Measurements from ENCODE around the gene SSNA1. TPM values are rescaled to one million over a fixed set of nuclear protein-coding genes. Genes with fewer than 3 reads are reported as not detected.

SSNA1 gene
- total and polyA plus RNA-seq, 4 experiments from 2014 or later, result 48.6 to 161 (median 83.1) TPM

DNA sequence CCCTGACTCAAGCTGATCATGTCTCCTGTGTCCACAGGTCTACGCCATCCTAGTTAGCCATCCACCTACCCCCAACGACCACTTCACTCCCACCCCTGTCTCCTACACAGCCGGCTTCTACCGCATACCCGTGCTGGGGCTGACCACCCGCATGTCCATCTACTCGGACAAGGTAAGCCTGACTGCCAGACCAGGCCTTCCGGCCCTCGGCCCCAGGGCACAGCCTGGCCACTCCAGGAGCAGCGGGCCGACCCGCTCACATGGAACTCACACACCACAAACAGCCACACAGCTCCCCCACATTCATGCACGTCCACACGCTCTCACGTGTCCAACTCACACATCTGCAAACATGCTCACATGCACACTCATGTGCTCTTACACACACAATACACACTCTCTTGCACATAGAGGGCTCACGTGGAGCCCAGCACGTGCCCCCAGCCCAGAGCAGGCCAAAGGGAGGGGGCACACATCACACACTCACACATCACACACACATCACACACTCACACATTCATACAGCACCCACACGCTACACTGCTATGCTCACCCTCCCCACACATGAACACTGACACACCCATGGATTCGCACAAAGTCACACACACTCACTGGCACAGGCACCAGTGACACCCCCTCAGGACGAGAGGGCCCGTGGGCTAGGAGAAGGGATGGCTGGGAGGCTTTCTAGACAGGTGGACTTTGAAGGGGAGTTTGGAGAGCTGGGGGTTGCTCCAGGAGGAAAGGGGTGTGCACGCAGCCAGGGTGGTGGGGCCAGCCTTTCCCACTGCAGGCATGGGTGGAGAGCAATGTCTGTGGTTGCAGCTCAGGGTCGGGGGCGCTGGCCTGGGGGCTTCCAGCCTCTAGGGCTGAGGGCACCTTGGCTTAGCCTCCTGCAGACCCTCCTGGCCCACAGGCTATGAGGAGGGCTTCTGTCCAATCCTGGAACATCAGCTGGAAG is 46.2 kb upstream of the SSNA1 start:
- DNase-seq, result no peak
- Mint-ChIP-seq H3K4me1 (peaks cover 0 to 8% (median 4%) of the 10 kb centered on the region in 4 donors), H3K27ac (peak overlapping the region in 1 of 7 donors; percentile 79), H3K36me3 (no peaks in the 10 kb centered on the region), H3K27me3 (peaks cover 38 to 39% of the 10 kb centered on the region in 2 donors), H3K4me3 (no peak overlapping the region), H3K9me3 (peaks cover 0 to 5% (median 0%) of the 10 kb centered on the region in 8 donors)
- intact Hi-C loops (cut with micrococcal nuclease), result no loop called here
- no peak overlapping the region for H3K27ac ChIP-seq (ENCODE audit: low read depth, low read length)
- H3K4me3 ChIP-seq (ENCODE audit: low read length in 2 of 2), result no peak overlapping the region
- peaks cover 34% of the 10 kb centered on the region for H3K27me3 ChIP-seq (ENCODE audit: insufficient read depth, low read length)
- H3K36me3 ChIP-seq (ENCODE audit: insufficient read depth, low read length), result no peaks in the 10 kb centered on the region
- POLR2A ChIA-PET (ENCODE audit: partially characterized antibody), result no interaction called here
- CTCF ChIA-PET (ENCODE audit: partially characterized antibody), result no interaction called here
- H3K9me3 ChIP-seq (ENCODE audit: control insufficient read depth in 1 of 2, low read length in 2 of 2), result no peaks in the 10 kb centered on the region
- H3K4me1 ChIP-seq (ENCODE audit: insufficient read depth, low read length), result no peaks in the 10 kb centered on the region

DNA sequence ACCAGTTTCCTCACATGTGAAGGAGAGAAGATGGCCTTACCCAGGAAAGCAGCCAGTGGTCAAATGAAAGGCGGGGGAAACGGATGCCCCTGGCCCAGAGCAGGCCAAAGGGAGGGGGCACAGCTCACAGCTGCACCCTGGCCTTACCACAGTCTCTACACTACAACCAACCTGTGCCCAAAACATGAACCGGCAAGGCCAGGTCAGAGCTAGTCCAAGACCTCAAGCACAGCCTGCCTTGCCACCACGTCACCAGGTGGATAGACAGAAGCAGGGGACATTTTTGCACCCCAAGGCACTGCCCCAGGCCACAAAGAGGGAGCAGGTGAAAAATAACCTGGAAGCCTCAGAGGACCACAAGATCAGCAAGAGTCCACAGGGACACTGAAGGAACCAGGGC is 45.0 kb upstream of the SSNA1 start:
- no peak overlapping the region for H3K27ac Mint-ChIP-seq

DNA sequence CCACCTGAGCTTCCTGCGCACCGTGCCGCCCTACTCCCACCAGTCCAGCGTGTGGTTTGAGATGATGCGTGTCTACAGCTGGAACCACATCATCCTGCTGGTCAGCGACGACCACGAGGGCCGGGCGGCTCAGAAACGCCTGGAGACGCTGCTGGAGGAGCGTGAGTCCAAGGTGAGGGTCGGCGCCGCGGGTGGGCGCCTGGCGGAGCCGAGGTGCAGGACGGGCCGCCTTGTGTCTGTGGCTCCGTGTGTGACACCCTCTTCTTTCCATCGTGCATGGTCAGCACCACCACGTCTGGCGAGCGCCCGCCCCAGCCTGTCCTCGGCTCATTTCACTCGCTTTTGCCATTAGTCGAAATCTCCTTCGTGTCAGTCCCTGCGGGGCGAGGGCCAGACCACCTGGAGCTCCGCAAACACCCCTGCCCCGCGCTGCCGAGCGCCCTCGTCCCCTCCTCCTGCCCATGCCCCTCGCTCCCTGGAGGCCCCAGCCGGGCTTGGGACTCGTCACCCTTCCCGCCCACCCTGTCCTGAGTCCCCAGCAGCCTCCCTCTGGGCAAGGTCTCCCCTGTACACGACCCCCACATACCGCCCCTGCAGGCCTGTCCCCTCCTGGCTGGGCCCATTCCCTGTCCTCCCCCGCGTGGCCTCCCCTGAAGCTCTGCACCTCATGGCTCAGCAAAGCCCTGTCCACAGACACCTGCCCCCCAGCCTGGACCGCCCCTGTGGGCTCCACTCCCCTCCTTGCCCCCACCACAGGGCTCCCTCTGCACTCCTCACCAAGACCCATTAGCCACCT is 42.5 kb upstream of the SSNA1 start:
- H3K27ac Mint-ChIP-seq, result no peak overlapping the region
- H3K27me3 Mint-ChIP-seq, result peaks cover 17 to 18% of the 10 kb centered on the region in 2 donors
- H3K27me3 ChIP-seq (ENCODE audit: insufficient read depth, low read length), result peaks cover 4% of the 10 kb centered on the region
- H3K4me1 ChIP-seq (ENCODE audit: insufficient read depth, low read length), result no peaks in the 10 kb centered on the region
- no peaks in the 10 kb centered on the region for H3K36me3 ChIP-seq (ENCODE audit: insufficient read depth, low read length)
- H3K4me3 Mint-ChIP-seq, result no peak overlapping the region
- peak in 1 of 5 donors; percentile 18 for DNase-seq
- H3K27ac ChIP-seq (ENCODE audit: low read depth, low read length), result no peak overlapping the region
- no peaks in the 10 kb centered on the region for H3K36me3 Mint-ChIP-seq
- ChIA-PET POLR2A (ENCODE audit: partially characterized antibody) (no interaction called here), CTCF (ENCODE audit: partially characterized antibody) (no interaction called here)
- H3K9me3 ChIP-seq (ENCODE audit: control insufficient read depth in 1 of 2, low read length in 2 of 2), result no peaks in the 10 kb centered on the region
- H3K9me3 Mint-ChIP-seq, result peaks cover 0 to 2% (median 0%) of the 10 kb centered on the region in 8 donors
- no peak overlapping the region for H3K4me3 ChIP-seq (ENCODE audit: low read length in 2 of 2)
- peaks cover 0 to 5% (median under 1%) of the 10 kb centered on the region in 4 donors for H3K4me1 Mint-ChIP-seq
- intact Hi-C loops (cut with micrococcal nuclease), result no loop called here

More for the DNA sequence above, 45.0 kb upstream of the SSNA1 start:
- CTCF ChIA-PET (ENCODE audit: partially characterized antibody), result no interaction called here
- H3K27ac ChIP-seq (ENCODE audit: low read depth, low read length), result no peak overlapping the region
- no peaks in the 10 kb centered on the region for H3K36me3 ChIP-seq (ENCODE audit: insufficient read depth, low read length)
- no peaks in the 10 kb centered on the region for H3K4me1 ChIP-seq (ENCODE audit: insufficient read depth, low read length)
- no peaks in the 10 kb centered on the region for H3K9me3 ChIP-seq (ENCODE audit: control insufficient read depth in 1 of 2, low read length in 2 of 2)
- intact Hi-C loops (cut with micrococcal nuclease), result no loop called here
- Mint-ChIP-seq H3K4me1 (peaks cover 0 to 9% (median 4%) of the 10 kb centered on the region in 4 donors), H3K4me3 (no peak overlapping the region), H3K27me3 (peaks cover 30 to 31% of the 10 kb centered on the region in 2 donors), H3K9me3 (peaks cover 0 to 2% (median 0%) of the 10 kb centered on the region in 8 donors), H3K36me3 (no peaks in the 10 kb centered on the region)
- peaks cover 25% of the 10 kb centered on the region for H3K27me3 ChIP-seq (ENCODE audit: insufficient read depth, low read length)
- no peak for DNase-seq
- H3K4me3 ChIP-seq (ENCODE audit: low read length in 2 of 2), result no peak overlapping the region
- POLR2A ChIA-PET (ENCODE audit: partially characterized antibody), result interaction anchor here (0.7 kb wide), 1 partner anchor 12 kb away, joined by 3 read pairs; no protein-coding TSS in a partner anchor

DNA sequence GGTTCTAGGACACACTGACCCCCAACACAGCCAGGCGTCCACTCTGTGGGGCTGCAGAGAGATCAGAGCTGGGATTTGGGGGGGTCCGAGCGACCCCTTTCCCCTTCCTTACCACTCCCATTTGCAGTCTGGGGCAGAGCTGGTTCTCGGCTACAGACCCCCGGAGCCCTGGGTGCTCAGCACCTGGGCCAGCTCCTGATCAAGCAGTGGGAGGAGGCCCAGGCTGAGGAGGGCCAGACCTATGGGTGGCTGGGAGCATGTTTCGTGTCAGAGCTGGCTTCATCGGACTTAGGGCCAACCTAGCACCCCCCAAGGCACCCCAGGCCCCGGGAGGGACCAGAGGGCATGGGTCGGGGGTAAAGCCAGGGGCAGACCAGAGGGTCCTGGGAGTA is 42.0 kb upstream of the SSNA1 start:
- Histone ChIP-seq H3K36me3 (ENCODE audit: insufficient read depth, low read length) (no peaks in the 10 kb centered on the region), H3K9me3 (ENCODE audit: control insufficient read depth in 1 of 2, low read length in 2 of 2) (no peaks in the 10 kb centered on the region), H3K27me3 (ENCODE audit: insufficient read depth, low read length) (no peaks in the 10 kb centered on the region), H3K4me1 (ENCODE audit: insufficient read depth, low read length) (no peaks in the 10 kb centered on the region), H3K4me3 (ENCODE audit: low read length in 2 of 2) (no peak overlapping the region), H3K27ac (ENCODE audit: low read depth, low read length) (no peak overlapping the region)
- Mint-ChIP-seq H3K9me3 (peaks cover 0 to 2% (median 0%) of the 10 kb centered on the region in 8 donors), H3K27me3 (peaks cover 15 to 16% of the 10 kb centered on the region in 2 donors), H3K27ac (no peak overlapping the region), H3K4me3 (no peak overlapping the region), H3K36me3 (no peaks in the 10 kb centered on the region), H3K4me1 (peaks cover 0 to 8% (median under 1%) of the 10 kb centered on the region in 4 donors)
- ChIA-PET CTCF (ENCODE audit: partially characterized antibody) (no interaction called here), POLR2A (ENCODE audit: partially characterized antibody) (no interaction called here)
- no peak for DNase-seq
- intact Hi-C loops (cut with micrococcal nuclease), result no loop called here

DNA sequence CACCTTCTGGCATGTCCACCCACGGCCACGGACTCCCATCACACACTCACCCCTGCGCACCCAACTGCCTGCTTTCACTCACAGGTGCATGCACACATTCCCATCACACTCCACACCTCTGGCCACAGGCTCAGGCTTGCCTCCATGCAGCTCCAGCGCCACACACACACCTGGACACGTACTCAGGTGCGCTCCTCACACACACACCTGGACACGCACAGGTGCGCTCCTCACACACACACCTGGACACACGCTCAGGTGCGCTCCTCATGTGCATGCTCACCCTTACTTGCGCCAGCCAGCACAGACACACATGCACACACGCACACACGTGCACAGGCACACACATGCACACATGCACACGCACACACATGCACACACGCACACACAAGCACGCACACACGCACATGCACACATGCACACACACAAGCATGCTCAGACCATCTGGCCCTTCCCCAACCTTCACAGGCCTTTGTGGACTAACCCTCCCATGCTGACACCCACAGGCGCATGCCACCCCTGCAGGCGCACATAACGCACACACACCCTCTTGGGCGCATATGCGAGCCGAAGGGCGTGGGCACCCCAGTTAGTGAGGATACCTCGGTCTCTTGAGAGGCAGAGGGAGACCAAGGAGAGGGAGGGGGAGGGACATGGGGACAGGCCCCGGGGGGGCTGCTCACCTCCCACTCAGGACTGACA is 41.2 kb upstream of the SSNA1 start:
- Mint-ChIP-seq H3K27me3 (peaks cover 9 to 11% of the 10 kb centered on the region in 2 donors), H3K4me1 (peaks cover 0 to 8% (median 0%) of the 10 kb centered on the region in 4 donors), H3K36me3 (no peaks in the 10 kb centered on the region), H3K27ac (no peak overlapping the region), H3K9me3 (peaks cover 0 to under 1% (median 0%) of the 10 kb centered on the region in 8 donors), H3K4me3 (no peak overlapping the region)
- Histone ChIP-seq H3K4me1 (ENCODE audit: insufficient read depth, low read length) (no peaks in the 10 kb centered on the region), H3K36me3 (ENCODE audit: insufficient read depth, low read length) (no peaks in the 10 kb centered on the region), H3K27ac (ENCODE audit: low read depth, low read length) (no peak overlapping the region), H3K27me3 (ENCODE audit: insufficient read depth, low read length) (no peaks in the 10 kb centered on the region), H3K4me3 (ENCODE audit: low read length in 2 of 2) (no peak overlapping the region), H3K9me3 (ENCODE audit: control insufficient read depth in 1 of 2, low read length in 2 of 2) (no peaks in the 10 kb centered on the region)
- DNase-seq, result peak in 1 of 5 donors; percentile 24
- CTCF ChIA-PET (ENCODE audit: partially characterized antibody), result no interaction called here
- POLR2A ChIA-PET (ENCODE audit: partially characterized antibody), result no interaction called here
- intact Hi-C loops (cut with micrococcal nuclease), result no loop called here

DNA sequence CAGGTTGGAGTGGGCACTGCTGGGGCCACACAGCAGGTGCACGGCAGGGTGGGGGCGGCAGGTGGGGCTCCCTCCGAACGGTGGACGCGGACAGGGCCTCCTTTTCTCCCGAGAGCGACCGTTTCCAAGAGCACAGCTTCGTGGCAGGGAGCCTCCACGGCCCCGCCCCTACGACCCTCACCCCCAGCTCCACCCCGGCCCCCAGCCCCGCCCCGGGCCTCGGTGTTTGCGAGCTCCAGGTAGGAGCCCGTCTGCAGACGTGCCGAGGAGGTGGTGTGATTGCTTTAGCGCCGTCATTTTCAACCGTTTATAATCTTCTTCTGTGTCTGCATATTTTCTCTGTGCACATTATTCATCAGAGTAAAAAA is 40.7 kb upstream of the SSNA1 start:
- Mint-ChIP-seq H3K27ac (no peak overlapping the region), H3K27me3 (peaks cover 6 to 7% of the 10 kb centered on the region in 2 donors), H3K36me3 (no peaks in the 10 kb centered on the region), H3K4me1 (peaks cover 0 to 8% (median 0%) of the 10 kb centered on the region in 4 donors), H3K9me3 (no peaks in the 10 kb centered on the region), H3K4me3 (no peak overlapping the region)
- Histone ChIP-seq H3K9me3 (ENCODE audit: control insufficient read depth in 1 of 2, low read length in 2 of 2) (no peaks in the 10 kb centered on the region), H3K27me3 (ENCODE audit: insufficient read depth, low read length) (no peaks in the 10 kb centered on the region), H3K36me3 (ENCODE audit: insufficient read depth, low read length) (no peaks in the 10 kb centered on the region), H3K4me1 (ENCODE audit: insufficient read depth, low read length) (no peaks in the 10 kb centered on the region), H3K4me3 (ENCODE audit: low read length in 2 of 2) (no peak overlapping the region), H3K27ac (ENCODE audit: low read depth, low read length) (no peak overlapping the region)
- ChIA-PET POLR2A (ENCODE audit: partially characterized antibody) (no interaction called here), CTCF (ENCODE audit: partially characterized antibody) (no interaction called here)
- intact Hi-C loops (cut with micrococcal nuclease), result no loop called here
- peak in 1 of 5 donors; percentile 4 for DNase-seq

DNA sequence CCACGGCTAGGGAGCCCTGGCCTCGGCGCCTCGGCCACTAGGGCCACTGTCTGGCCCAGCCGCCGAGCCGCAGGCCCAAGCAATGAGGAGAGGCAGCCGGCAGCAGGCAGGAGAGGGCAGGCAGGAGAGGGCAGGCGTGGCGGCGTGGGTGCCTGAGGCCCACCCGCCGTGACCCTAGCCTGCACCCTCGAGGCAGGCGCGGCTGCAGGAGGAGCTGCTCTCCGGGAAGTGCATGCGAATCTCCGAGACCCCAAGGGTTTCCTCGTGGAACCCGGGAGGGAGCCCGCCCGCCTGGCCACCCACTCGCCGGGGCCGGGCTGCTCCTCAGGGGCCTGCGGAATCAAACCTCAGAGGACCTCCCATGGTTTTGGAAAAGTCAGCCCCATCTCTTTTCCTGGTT is 40.2 kb upstream of the SSNA1 start:
- Histone ChIP-seq H3K9me3 (ENCODE audit: control insufficient read depth in 1 of 2, low read length in 2 of 2) (no peaks in the 10 kb centered on the region), H3K27ac (ENCODE audit: low read depth, low read length) (no peak overlapping the region), H3K36me3 (ENCODE audit: insufficient read depth, low read length) (no peaks in the 10 kb centered on the region), H3K4me3 (ENCODE audit: low read length in 2 of 2) (no peak overlapping the region), H3K4me1 (ENCODE audit: insufficient read depth, low read length) (no peaks in the 10 kb centered on the region), H3K27me3 (ENCODE audit: insufficient read depth, low read length) (no peaks in the 10 kb centered on the region)
- ChIA-PET POLR2A (ENCODE audit: partially characterized antibody) (no interaction called here), CTCF (ENCODE audit: partially characterized antibody) (no interaction called here)
- Mint-ChIP-seq H3K9me3 (no peaks in the 10 kb centered on the region), H3K4me3 (no peak overlapping the region), H3K27me3 (peaks cover 6% of the 10 kb centered on the region in 2 donors), H3K4me1 (peaks cover 0 to 8% (median 0%) of the 10 kb centered on the region in 4 donors), H3K27ac (no peak overlapping the region), H3K36me3 (no peaks in the 10 kb centered on the region)
- peak in 1 of 5 donors; percentile 16 for DNase-seq
- intact Hi-C loops (cut with micrococcal nuclease), result no loop called here

Data from CD4-positive, alpha-beta memory T cell (primary cell).